ENCODE results near the gene CHN2.

- no peak for TF ChIP-seq CTCF (IDR thresholded peaks at IDR 0.05)
- no peak for TF ChIP-seq POLR2AphosphoS5 (IDR thresholded peaks at IDR 0.05; ENCODE audit: low read depth, low read length)
- TF ChIP-seq TCF7L2 (IDR thresholded peaks at IDR 0.05; ENCODE audit: low read depth, low read length) = no peak
- no peak for TF ChIP-seq REST (IDR thresholded peaks at IDR 0.05; ENCODE audit: insufficient read depth in 1 of 2, low read depth in 2 of 2, low read length in 1 of 2)
Observed at GRCh38 chr7:29237489-29237888, 42.9 kb downstream of the CHN2 start.

Measured in Panc1 (cell line).